HepG2 (cell line): ENCODE measurements around the gene CTDSPL2. TPM values are rescaled to one million over a fixed set of nuclear protein-coding genes. Genes with fewer than 3 reads are reported as not detected.

Source experiments
- CTCF ChIP-seq: sonication (generic); formaldehyde crosslinking; IDR thresholded peaks from 2 replicates; pipeline ENCODE4 v1.5.0; 2020; ENCODE audit warnings: mild to moderate bottlenecking, missing genetic modification reagents, moderate library complexity
- RARG ChIP-seq: sonication (generic); formaldehyde crosslinking; IDR thresholded peaks from 2 replicates; pipeline ENCODE4 v1.4.0; 2020; ENCODE audit warnings: low read depth, mild to moderate bottlenecking, missing genetic modification reagents
- SP140L ChIP-seq: sonication (generic); formaldehyde crosslinking; IDR thresholded peaks from 2 replicates; pipeline ENCODE4 v1.4.0; 2020; ENCODE audit warnings: missing genetic modification reagents, borderline replicate concordance
- TGIF2 ChIP-seq: IDR thresholded peaks from 2 replicates; pipeline ENCODE4 v1.6.1; 2016; ENCODE audit warnings: control low read depth, missing compliant biosample characterization
- ZBTB40 ChIP-seq, 2 experiments: fragments of 450-650 bp in 1 of 2; sonication (generic) in 1 of 2; formaldehyde crosslinking in 1 of 2; IDR thresholded peaks; 2 replicates each; pipeline versions ENCODE4 v1.6.1 to v1.8.0; 2016 to 2022; ENCODE audit warnings: antibody characterized with exemption in 1 of 2, mild to moderate bottlenecking in 1 of 2, missing genetic modification reagents in 1 of 2
- ZGPAT ChIP-seq: IDR thresholded peaks from 2 replicates; pipeline ENCODE4 v1.6.1; 2016; ENCODE audit warnings: mild to moderate bottlenecking
- ZNF280D ChIP-seq: sonication (generic); formaldehyde crosslinking; IDR thresholded peaks from 2 replicates; pipeline ENCODE4 v1.5.1; 2020; ENCODE audit warnings: mild to moderate bottlenecking, missing genetic modification reagents
- ZNF850 ChIP-seq: sonication (generic); formaldehyde crosslinking; conservative IDR thresholded peaks from 2 replicates; pipeline ENCODE4 v1.9.0; 2021; ENCODE audit warnings: mild to moderate bottlenecking, missing genetic modification reagents
- ZSCAN9 ChIP-seq: IDR thresholded peaks from 2 replicates; pipeline ENCODE4 v1.6.1; 2016; ENCODE audit warnings: borderline replicate concordance
- polyA plus RNA-seq, 8 experiments: library from polyadenylated mRNA; depleted of rRNA in 3 of 8; stranded (reverse) in 7 of 8; unstranded in 1 of 8; fragments of >200 nt; fragmentation: Illumina TruSeq in 4 of 8; extraction: Trizol in 4 of 8; gene quantifications; 2 replicates each; pipeline versions ENCODE4 v1.2.1 to v1.2.3, GENCODE V29; 2011 to 2016; ENCODE audit warnings: low read depth in 4 of 8, missing spikeins in 1 of 8, mixed read lengths in 1 of 8; ENCODE audit not compliant: insufficient read depth in 1 of 8
- total RNA-seq, 5 experiments: library from RNA; depleted of rRNA; stranded (reverse); fragments of >200 nt; fragmentation: Illumina TruSeq; extraction: Trizol; gene quantifications; 2 replicates each; pipeline ENCODE4 v1.2.3, GENCODE V29; 2016; ENCODE audit warnings: low read depth in 1 of 5

CTDSPL2 gene
- total and polyA plus RNA-seq, 2 of the 13 experiments (the other 11 are each of a cell fraction or from before 2014, with no cell fraction given) = 37.4 to 56.2 TPM

GRCh38 chr15:44536302-44536961 lies 109.0 kb downstream of the CTDSPL2 start (continued):
- TF ChIP-seq ZGPAT (CRISPR knock-in tag) = peak; percentile 83
- peak; percentile 58 for TF ChIP-seq CTCF (CRISPR knock-in tag)
- TF ChIP-seq ZNF280D = peak; percentile 77
- TF ChIP-seq RARG (CRISPR knock-in tag) = 0 out of 2 replicates have a peak, but pooled peaks have one; percentile 7
- TF ChIP-seq TGIF2 (CRISPR knock-in tag) = 0 out of 2 replicates have a peak, but pooled peaks have one; percentile 23
- no peak for TF ChIP-seq ZNF850
- no peak for TF ChIP-seq ZBTB40 (IDR thresholded peaks at IDR 0.05)
- 0 out of 2 replicates have a peak, but pooled peaks have one; percentile 23 for TF ChIP-seq ZBTB40 (CRISPR knock-in tag; IDR thresholded peaks at IDR 0.05)
- TF ChIP-seq SP140L (CRISPR knock-in tag) = 0 out of 2 replicates have a peak, but pooled peaks have one; percentile 9
- TF ChIP-seq ZSCAN9 (CRISPR knock-in tag) = 0 out of 2 replicates have a peak, but pooled peaks have one; percentile 28
